NCI-H1417 treated with DMSO at 0.1 percent for 48 hours (cell line): Measurements from ENCODE around the gene NUTF2.

Experiments used
- DNase-seq: peaks from one replicate; lab custom pipeline; 2025; lab: John Stamatoyannopoulos, UW

Gene NUTF2

DNA sequence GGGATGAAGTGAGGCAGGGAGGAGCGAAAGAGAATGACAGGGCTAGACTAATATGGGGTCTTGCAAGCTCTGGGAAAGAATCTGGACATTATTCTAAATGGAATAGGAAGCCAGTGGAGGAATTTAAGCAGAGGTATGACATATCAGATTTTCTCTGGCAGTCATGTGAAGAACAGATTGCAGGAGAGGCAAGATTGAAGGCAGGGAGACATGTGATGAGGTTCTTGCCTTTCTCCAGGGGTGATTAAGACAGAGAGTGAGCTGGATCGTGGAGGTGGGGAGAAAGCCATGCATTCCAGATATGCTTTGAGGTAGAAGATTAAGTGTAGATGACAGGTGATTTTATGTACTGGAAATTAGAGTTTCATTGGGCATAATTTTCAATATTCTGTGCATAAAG, 8.9 kb upstream of the NUTF2 start:
- no peak for DNase-seq

DNA sequence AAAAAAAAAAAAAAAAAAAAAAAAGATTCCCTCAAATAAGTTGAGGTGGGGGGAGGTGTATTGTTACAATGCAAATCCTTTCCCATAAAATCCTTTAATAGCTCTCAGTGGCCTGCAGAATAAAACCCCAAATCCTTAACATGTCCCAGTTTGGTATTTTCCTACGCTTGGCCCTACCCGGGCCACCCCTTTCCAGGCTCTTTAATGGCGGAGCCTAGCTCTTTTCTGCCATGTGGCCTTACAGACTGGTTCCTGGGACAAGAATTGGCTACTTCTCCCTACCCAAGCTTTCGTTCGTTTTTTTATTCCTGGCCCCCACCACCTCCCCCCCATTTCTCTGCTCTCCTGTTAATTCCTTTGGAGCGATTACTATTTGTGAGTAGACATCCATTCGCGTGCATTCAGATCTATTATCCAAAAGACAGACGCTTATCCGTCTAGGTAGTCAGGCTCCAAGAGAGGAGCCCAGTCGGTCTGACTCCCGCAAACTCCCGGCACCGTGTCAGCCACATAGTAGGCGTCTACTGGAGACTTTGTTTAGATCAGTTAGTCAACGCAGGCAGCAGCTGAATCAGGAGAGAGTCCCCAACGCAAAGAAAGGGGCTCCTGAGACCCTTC, 5.4 kb upstream of the NUTF2 start:
- DNase-seq = no peak

DNA sequence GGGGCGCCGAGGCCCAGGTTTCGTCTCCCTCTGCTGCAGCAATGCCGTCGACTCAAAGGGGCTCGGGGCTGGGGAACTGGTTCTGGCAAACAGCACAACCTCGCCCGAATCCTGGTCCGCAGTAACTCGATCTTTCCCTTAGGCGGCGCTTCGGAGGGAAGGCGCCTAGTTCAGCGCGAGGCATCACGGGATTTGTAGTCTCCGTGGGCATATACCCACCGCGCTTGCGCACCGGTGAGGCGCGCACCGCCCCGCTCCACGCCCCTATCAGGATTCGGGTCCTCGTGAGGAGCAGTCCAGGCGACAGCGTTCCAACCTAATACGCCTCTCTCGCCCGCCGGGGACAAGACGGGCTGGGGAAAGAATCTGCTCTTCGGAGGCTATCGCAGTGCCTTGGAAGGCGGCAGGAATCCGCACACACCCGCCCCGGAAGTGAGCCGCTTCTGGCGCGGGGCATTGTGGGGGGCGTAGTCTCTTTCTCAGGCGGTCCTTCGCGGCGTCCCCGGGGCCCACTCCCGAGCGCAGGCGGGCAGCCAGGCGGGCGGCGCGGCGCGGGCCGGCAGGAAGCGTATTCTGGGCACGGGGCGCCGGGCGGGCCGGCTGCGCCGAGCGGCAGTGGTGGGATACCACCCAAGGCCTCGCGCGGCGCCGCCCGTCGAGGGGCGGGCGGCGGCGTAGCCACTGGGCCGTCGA, 4.8 kb upstream of the NUTF2 start, which contains the start of gene THAP11:
THAP11 (plus strand) TSS at position 505 of the 693 bp plus-strand sequence. CDS start 235 bp downstream, outside the sequence.
- peak; percentile 73 for DNase-seq

DNA sequence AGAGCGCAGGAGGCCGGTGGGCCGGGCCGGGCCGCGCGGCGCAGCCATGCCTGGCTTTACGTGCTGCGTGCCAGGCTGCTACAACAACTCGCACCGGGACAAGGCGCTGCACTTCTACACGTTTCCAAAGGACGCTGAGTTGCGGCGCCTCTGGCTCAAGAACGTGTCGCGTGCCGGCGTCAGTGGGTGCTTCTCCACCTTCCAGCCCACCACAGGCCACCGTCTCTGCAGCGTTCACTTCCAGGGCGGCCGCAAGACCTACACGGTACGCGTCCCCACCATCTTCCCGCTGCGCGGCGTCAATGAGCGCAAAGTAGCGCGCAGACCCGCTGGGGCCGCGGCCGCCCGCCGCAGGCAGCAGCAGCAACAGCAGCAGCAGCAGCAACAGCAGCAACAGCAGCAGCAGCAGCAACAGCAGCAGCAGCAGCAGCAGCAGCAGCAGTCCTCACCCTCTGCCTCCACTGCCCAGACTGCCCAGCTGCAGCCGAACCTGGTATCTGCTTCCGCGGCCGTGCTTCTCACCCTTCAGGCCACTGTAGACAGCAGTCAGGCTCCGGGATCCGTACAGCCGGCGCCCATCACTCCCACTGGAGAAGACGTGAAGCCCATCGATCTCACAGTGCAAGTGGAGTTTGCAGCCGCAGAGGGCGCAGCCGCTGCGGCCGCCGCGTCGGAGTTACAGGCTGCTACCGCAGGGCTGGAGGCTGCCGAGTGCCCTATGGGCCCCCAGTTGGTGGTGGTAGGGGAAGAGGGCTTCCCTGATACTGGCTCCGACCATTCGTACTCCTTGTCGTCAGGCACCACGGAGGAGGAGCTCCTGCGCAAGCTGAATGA, 4.0 kb upstream of the NUTF2 start:
- DNase-seq = no peak

DNA sequence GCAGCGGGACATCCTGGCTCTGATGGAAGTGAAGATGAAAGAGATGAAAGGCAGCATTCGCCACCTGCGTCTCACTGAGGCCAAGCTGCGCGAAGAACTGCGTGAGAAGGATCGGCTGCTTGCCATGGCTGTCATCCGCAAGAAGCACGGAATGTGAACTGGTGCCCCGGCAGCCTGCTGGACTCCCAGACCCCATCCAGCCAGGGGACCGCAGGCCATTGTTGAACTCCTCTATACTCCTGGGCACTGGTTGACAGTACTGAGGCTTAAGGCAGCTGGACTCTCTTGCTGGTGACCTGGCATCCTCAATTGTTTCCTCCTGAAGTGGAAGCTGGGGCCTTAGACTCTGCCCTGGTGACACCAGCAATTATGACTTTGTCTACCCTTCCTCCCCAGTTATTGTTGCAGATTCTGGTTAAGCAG, 3.4 kb upstream of the NUTF2 start:
- DNase-seq = no peak

DNA sequence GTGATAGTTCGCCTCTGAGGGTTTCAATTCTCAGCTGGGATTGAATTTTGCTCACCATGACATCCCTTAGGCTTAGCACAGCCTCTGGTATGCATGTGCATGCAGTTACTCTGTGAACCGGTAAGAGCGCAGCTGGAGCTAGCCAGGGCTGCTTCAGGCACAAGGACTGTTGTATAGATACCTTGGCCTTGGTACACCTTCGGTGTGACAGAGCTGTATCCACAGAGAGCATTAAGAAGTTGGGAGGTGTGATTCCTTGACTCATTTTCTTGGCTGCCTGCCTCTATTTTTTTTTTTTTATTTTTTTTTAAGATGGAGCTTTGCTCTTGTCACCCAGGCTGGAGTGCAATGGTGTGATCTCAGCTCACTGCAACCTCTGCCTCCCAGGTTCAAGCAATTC, 2.2 kb upstream of the NUTF2 start:
- no peak for DNase-seq

DNA sequence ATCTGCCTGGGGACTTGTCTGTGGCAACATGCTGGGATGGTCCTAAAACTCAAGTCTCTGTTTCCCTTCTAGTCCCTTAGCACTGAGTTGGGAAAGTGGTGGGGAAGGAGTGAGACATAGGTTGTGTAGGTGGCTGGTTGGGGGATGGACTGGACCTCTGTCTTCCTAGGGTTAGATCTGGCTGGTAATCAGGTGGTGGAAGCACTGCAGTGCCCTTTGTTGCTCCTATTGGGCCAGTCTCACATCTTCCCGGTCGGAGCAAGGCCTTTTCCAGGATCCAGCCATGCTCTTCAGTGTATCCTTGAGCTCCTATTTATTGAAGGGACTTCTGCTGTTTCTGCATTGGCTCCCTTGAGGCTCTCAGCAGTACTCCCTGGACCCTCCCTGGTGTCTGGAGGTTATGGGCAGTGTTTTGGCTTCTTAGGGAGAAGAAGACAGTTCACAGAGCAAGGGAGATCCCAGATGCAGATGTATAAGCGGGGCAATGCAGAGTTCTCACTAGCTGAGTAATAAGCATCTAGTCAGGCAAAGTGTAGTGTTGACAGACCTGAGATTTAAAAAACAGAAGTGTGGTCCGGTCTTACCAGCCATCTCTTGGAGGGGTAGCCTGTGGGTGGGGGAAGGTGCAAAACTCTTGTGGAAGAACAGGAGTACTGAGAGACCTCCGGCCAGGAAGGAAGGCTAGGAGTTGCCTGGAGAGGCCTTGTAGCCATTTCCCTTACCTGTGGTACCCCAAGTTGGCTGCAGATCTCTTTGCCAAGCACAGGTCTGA, 1.3 kb upstream of the NUTF2 start:
- no peak for DNase-seq

DNA sequence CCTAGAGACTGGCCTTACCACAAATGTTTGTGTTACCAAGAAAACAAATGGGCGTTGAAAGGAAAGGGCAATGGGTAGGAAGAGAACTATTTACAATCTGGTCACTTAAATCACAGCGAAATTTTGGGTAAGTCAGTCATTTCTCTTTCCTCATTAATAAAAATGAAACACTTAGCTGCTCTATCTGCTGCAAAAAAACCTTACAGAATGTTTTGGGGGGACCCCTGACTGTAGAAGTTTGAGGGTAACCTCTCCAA, 742 bp upstream of the NUTF2 start:
- no peak for DNase-seq

DNA sequence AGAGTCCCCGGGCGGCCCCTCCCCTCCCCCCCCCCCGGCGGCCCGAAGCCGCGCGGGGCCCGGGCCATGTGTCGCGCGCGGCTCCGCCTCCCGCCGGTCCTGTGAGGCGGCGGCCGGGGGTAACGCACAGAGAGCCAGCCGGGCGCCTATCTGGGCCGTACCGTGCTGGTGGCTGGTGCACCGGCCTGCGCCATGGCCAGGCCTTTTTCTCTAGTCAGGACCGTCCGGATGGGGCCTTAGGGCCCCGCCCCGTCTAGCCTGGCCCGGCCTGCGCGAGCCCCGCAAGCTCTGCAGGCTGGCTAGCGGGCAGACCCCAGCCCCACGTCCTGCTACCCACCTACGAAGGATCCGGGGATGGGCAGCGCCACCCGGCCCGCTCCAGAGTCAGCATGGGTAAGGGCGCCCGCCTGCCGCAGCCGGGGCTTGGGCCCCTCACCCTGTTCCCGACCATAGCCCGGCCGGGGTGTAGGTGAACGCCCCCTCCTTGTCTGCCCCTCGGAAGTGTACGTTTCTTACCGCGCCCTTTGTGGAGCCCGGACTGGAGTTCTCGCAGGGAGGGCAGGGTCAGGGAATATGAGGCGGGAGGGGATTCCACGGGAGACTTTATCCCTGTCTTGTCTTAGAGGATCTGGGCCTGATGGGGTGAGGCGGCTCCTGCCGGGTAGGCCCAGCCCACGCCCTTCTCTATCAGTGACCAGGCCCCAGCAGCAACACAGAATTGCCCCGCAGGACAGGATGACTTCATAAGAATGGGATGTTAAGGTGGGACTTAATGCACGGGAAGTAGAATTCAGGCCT, 530 bp downstream of the NUTF2 start, which contains the start of gene CENPT:
CENPT (minus strand) TSS at position 630 of the 798 bp plus-strand sequence. CDS start 13,834 bp downstream, outside the sequence.
- no peak for DNase-seq

DNA sequence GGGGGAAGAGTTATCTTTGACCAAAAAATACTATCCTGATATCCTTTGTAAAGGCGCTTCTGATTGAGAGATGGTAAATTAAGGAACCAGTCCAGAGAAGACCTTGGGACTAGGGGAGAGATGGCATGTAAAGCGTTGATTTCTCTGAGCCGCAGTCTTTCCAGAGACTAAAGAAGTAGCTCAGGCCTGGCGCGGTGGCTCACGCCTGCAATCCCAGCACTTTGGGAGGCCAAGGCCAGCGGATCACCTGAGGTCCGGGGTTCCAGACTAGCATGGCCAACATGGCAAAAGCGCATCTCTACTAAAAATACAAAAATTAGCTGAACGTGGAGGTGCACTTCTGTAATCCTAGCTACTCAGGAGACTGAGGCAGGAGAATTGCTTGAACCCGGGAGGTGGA, 1.4 kb downstream of the NUTF2 start:
- no peak for DNase-seq

DNA sequence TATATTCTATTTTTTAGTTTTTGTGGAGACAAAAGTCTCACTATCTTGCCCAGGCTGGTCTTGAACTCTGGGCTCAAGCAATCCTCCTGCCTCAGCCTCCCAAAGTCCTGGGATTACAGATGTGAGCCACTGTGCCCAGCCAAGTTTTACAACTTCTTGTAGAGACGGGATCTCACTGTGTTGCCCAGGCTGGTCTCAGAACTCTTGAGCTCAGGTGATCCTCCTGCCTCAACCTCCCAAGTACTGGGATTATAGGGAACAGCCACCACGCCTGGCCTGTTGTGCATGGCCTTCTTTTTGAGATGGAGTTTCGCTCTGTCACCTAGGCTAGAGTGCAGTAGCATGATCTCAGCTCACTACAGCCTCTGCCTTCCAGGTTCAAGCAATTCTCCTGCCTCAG, 6.9 kb downstream of the NUTF2 start:
- DNase-seq = no peak

DNA sequence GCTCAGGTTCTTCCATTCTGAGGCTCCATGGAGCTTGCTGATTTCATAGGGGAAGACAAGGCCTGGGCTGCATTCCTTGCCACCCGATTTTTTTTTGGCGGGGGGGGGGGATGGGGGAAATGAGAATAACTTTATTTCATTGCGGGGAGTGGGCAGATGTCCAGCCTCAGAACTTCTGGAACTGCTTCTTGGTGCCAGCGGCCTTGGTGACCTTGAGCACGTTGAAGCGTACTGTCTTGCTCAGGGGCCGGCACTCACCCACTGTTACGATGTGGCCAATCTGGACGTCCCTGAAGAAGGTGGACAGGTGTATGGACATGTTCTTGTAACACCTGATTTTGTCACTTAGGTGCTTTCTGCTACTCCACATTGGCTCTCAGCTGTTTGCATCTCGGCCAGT, 9.1 kb downstream of the NUTF2 start:
- DNase-seq = no peak

DNA sequence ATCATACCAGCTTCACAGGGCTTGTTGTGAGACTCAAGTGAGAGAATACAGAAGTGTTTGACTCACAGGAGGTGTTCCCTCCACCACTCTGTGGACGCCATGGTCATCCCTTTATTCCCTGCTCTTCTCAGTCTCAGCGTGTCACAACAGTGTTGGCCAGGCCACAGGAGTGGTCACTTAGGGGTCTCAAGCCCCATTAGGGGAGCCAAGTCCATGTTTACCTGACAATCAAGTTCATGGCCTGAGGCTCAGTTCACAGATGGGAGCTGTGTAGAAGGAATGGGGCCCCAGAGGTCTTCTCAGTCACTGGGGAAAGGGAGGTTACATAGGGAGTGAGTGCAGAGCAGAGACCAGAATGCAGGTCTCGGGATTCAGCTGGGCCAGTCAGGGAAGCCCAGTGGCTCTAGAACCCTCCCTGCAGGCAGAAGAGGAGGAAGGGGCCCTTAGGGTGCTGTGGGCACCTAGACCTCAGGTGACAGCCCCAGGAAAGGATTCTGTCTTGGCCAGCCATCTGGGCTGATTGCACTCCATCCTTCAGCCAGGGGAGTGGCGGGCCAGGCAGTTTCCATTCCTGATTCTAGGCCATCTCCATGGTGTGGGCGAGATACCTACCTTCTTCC, 10.3 kb downstream of the NUTF2 start:
- DNase-seq = no peak

DNA sequence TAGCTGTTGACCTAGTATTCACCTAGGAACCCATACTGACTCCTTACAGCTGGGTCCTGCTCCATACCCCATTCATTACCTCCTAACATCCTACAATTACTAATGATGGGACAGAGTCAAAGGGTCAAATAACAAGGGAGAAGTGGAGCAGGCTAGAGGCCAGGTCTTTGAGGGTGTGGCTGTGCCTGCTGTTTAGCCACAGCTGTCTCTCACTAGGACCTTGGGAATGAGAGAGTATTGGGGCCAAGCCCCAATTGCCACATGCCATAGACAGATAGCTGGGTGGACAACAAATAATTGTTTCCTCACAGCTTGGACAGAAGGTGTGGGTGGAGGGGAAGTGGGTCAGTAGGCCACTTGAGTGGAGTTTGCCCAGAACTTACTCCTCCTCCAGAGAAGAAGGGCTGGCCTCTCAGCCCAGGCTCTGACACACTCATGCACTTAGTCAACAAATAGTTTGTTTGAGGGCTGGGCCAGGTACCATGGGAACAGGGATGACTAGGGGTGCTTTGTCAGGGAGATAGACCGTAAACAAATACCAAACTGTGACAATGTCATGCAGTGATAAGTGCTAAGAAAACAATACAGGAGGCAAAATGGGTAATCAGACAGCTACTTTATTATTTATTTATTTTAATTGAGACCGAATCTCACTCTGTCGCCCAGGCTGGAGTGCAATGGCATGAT, 11.0 kb downstream of the NUTF2 start:
- peak; percentile 65 for DNase-seq

DNA sequence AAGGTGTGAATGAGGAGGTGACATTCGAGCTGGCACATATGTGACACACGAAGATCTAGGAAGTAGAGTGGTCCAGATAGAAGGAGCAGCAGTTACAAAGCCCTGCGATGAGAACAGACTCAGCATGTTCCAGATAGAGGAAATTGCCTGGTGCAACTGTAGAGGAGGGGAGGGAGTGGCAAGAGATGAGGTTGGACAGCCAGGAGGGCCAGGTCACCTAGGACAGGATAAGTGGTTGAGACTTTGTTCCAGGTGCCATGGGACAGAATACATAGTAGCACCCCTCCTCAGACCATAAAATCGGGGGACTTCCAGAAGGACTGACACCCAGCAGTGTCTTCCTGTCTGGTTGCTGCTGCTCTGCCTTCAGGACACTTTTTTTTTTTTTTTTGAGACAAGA, 11.8 kb downstream of the NUTF2 start:
- DNase-seq = no peak

DNA sequence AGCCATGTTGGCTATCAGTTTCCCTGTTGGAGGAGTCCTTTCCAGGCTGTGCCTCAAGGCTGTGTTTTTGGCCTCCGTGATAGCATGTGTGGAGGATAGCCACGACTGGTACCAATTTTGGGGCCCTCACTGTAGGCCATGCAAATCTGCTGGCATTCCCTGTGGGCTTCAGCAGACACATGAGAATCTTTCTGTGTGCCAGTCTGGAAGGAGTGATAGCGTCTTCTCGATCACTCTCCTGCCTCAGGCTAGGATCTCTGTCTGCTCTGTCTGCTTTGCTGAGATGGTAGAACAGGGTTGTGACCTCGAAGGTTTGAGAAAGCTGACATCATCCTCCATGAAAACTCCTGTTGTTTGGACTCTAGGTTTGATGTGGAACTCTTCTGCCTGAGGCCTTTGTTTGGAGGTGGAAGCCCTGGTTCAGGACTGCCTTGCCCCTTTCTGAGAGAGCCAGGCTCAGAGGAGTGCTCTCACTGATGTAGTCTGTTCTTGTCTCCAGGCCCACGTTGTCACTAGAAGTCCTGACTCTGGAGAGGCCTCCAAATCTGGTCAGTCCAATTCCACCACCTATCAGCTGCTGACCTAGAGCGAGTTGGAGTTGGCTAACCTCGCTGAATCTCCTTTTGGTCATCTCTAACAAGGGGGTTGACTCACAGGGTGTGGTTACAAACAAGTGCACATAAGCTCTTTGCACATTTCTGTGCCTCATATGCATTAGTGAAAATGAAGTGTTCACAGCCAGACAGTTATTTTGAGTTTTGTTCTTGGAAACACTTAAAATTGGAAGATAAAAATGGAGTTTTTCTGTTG, 14.1 kb downstream of the NUTF2 start:
- DNase-seq = no peak

DNA sequence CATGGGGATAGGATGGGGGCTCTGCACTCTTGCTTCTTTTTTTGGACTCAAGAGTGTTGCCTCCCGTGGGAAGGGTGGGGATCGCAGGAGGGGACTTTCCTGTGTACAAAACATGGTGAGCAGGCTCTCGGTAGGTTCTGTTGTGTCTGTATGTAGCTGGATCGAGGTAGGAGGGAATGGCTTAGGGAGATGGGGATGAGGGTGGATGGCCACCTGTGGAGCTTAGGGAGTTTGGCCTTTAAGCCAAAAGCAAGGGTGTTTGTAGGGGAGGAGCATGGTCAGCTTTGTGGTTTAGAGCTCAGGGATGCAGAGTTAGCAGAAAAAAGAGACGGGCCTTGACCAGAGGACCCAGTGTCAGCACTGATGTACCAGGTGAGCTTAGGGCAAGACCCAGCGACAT, 15.1 kb downstream of the NUTF2 start:
- no peak for DNase-seq

DNA sequence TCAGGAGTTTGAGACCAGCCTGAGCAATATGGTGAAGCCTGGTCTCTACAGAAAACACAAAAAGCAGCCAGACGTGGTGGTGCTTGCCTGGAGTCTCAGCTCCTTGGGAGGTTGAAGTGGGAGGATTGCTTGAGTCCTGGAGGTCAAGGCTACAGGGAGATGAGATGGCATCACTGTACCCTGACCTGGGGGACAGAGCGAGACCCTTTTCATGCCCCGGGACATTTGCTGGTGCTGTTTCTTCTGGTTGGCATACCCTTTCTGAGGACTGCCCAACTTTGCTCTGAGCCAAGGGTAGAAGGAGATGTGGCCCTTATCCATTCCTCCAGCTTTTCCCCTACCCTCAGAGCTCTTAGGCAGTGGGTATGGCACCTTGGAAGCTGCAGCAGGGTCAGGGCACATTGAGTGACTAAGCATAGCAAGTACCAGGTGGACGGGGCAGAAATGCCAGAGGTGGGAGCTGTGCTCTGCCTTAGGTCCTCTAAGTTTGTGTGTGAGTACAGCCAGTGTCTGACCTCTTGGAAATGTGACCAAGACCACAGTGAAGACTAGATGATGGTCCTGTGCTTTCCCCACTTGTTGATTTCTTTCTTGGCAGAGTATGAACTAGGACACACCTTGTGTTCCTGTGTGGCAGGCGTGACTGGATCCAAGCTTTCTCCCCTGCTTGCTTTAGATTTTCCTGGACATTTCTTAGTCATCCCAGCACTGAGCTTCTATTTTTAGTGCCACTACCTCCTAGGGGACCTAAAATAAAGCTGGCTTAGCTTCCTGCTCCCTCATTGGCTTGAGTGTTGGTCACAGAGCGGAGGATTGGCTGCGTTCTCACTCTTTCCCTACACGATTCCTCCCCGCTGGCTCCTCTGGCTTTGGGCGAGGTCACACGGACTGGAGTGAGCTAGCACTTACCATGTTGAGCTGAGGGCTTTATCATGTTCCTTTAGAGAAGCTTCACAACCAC, 16.2 kb downstream of the NUTF2 start:
- no peak for DNase-seq
